Neural progenitor cell (in vitro differentiated cells): ENCODE measurements around the gene FAM32A.

Experiments used
- CTCF ChIP-seq: fragments of 200-600 bp; sonication (generic); IDR thresholded peaks from 2 replicates; pipeline ENCODE4 v1.5.1; 2017; ENCODE audit warnings: antibody characterized with exemption, mild to moderate bottlenecking
- EZH2 ChIP-seq: fragments of 200-600 bp; sonication (generic); IDR thresholded peaks from 2 replicates; pipeline ENCODE4 v1.6.1; 2017; ENCODE audit warnings: antibody characterized with exemption, mild to moderate bottlenecking, moderate library complexity
- EZH2phosphoT487 ChIP-seq: fragments of 200-600 bp; sonication (generic); IDR thresholded peaks from 2 replicates; pipeline ENCODE4 v1.6.1; 2017; ENCODE audit warnings: antibody characterized with exemption

DNA sequence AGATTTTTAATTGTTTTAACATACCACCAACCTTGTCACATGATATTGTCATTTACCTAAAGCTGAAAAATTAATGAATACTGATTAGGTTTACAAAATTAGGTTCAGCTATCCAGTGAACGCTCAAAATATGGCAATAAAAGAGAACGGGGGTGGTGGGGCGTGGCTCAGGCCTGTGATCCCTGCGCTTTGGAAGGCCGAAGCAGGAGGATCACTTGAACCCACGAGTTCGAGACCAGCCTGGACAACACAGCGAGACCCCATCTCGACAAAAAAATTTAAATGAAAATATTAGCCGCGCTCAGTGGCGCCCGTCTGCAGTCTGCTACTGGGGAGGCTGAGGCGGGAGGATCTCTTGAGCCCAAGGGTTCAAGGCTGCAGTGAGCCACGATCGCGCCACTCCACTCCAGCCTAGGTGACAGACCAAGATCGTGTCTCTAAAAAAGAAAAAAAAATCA lies 516 bp upstream of the FAM32A start:
- TF ChIP-seq EZH2 (no peak), CTCF (no peak), EZH2phosphoT487 (no peak)
